Measurements from ENCODE around the gene AQP7.
"Not testable (repeated sequence)": the region's sequence is repeated elsewhere in the genome, so short reads cannot be mapped to it uniquely, and the experiment has no call there.

Gene AQP7

DNA sequence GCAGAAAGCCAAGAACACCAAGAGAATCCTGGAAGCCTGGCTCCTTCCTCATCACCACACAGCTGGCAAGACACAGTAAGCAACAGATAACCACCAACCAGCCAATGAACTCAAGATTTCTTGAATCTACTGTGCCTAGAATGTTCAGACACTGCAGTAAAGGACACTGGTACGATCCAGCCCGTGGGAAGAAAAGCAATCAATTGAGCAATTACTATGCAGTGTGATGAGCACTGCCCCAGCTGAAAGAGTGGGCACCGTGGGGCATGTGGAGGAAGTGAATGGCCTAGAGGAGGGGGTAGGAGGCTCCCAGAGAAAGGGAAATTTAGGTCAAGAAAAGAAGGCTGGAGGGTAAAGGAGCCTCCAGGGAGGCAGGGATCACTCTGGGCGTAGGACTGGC lies 4.6 kb downstream of the AQP7 start:
- H3K36me3 ChIP-seq (ENCODE audit: control insufficient read depth in 4 of 4, insufficient read depth in 4 of 4, low read length in 3 of 4); POLR2A ChIA-PET; H3K4me1 ChIP-seq (ENCODE audit: control extremely low read depth in 1 of 4, control insufficient read depth in 4 of 4, insufficient read depth in 4 of 4, low read length in 3 of 4); H3K9me3 ChIP-seq (ENCODE audit: control extremely low read depth in 1 of 5, control insufficient read depth in 4 of 5, insufficient read depth in 2 of 5, low read depth in 1 of 5, low read length in 4 of 5); H3K27me3 ChIP-seq (replicated peaks in 2 of 5; ENCODE audit: control insufficient read depth in 4 of 5, insufficient read depth in 5 of 5, low read length in 4 of 5); H3K27ac ChIP-seq (ENCODE audit: insufficient read depth in 1 of 2, low read depth in 1 of 2, low read length in 2 of 2, poor library complexity in 1 of 2, severe bottlenecking in 2 of 2); DNase-seq; H3K4me3 ChIP-seq (ENCODE audit: control insufficient read depth in 1 of 7, extremely low read depth in 1 of 7, insufficient read depth in 4 of 7, low read depth in 2 of 7, low read length in 6 of 7): not testable (repeated sequence)
- WGBS (ENCODE audit: insufficient coverage): no CpG with 5 or more reads among the region's 4 CpGs
- CTCF ChIA-PET: interaction anchor here (1.2 to 1.4 kb wide), 2 partner anchors 17 to 51 kb away, joined by 3 to 4 read pairs; no protein-coding TSS in a partner anchor

- H3K4me1 ChIP-seq (ENCODE audit: control extremely low read depth in 1 of 4, control insufficient read depth in 4 of 4, insufficient read depth in 4 of 4, low read length in 3 of 4); H3K36me3 ChIP-seq (ENCODE audit: control insufficient read depth in 4 of 4, insufficient read depth in 4 of 4, low read length in 3 of 4); DNase-seq; H3K9me3 ChIP-seq (ENCODE audit: control extremely low read depth in 1 of 5, control insufficient read depth in 4 of 5, insufficient read depth in 2 of 5, low read depth in 1 of 5, low read length in 4 of 5); POLR2A ChIA-PET; H3K27ac ChIP-seq (ENCODE audit: insufficient read depth in 1 of 2, low read depth in 1 of 2, low read length in 2 of 2, poor library complexity in 1 of 2, severe bottlenecking in 2 of 2); H3K4me3 ChIP-seq (ENCODE audit: control insufficient read depth in 1 of 7, extremely low read depth in 1 of 7, insufficient read depth in 4 of 7, low read depth in 2 of 7, low read length in 6 of 7); H3K27me3 ChIP-seq (replicated peaks in 2 of 5; ENCODE audit: control insufficient read depth in 4 of 5, insufficient read depth in 5 of 5, low read length in 4 of 5): not testable (repeated sequence)
- WGBS (ENCODE audit: insufficient coverage): 98% methylated on average over 11 of the region's 15 CpGs
- CTCF ChIA-PET: interaction anchor here (2.1 kb wide), 1 partner anchor 21 kb away, joined by 11 read pairs; no protein-coding TSS in a partner anchor
Observed at GRCh38 chr9:33395159-33395879, 7.0 kb downstream of the AQP7 start.

- POLR2A ChIA-PET; H3K27ac ChIP-seq (ENCODE audit: insufficient read depth in 1 of 2, low read depth in 1 of 2, low read length in 2 of 2, poor library complexity in 1 of 2, severe bottlenecking in 2 of 2); H3K9me3 ChIP-seq (ENCODE audit: control extremely low read depth in 1 of 5, control insufficient read depth in 4 of 5, insufficient read depth in 2 of 5, low read depth in 1 of 5, low read length in 4 of 5); H3K4me3 ChIP-seq (ENCODE audit: control insufficient read depth in 1 of 7, extremely low read depth in 1 of 7, insufficient read depth in 4 of 7, low read depth in 2 of 7, low read length in 6 of 7); H3K36me3 ChIP-seq (ENCODE audit: control insufficient read depth in 4 of 4, insufficient read depth in 4 of 4, low read length in 3 of 4); H3K27me3 ChIP-seq (replicated peaks in 2 of 5; ENCODE audit: control insufficient read depth in 4 of 5, insufficient read depth in 5 of 5, low read length in 4 of 5); H3K4me1 ChIP-seq (ENCODE audit: control extremely low read depth in 1 of 4, control insufficient read depth in 4 of 4, insufficient read depth in 4 of 4, low read length in 3 of 4); DNase-seq: not testable (repeated sequence)
- CTCF ChIA-PET: interaction anchor here (2.1 kb wide), 1 partner anchor 19 kb away, joined by 11 read pairs; no protein-coding TSS in a partner anchor
- whole genome bisulfite sequencing (ENCODE audit: insufficient coverage): 67% methylated on average over 3 of the region's 3 CpGs
Observed at GRCh38 chr9:33393986-33394385, 8.4 kb downstream of the AQP7 start.

- no peak overlapping the region for H3K27ac ChIP-seq (ENCODE audit: insufficient read depth in 1 of 2, low read depth in 1 of 2, low read length in 2 of 2, poor library complexity in 1 of 2, severe bottlenecking in 2 of 2)
- no peaks in the 10 kb centered on the region for H3K27me3 ChIP-seq (replicated peaks in 2 of 5; ENCODE audit: control insufficient read depth in 4 of 5, insufficient read depth in 5 of 5, low read length in 4 of 5)
- H3K36me3 ChIP-seq (ENCODE audit: control insufficient read depth in 4 of 4, insufficient read depth in 4 of 4, low read length in 3 of 4): no peaks in the 10 kb centered on the region
- H3K4me3 ChIP-seq (ENCODE audit: control insufficient read depth in 1 of 7, extremely low read depth in 1 of 7, insufficient read depth in 4 of 7, low read depth in 2 of 7, low read length in 6 of 7): no peak overlapping the region
- ChIA-PET CTCF (interaction anchor here (2.1 kb wide), 1 partner anchor 19 kb away, joined by 11 read pairs; no protein-coding TSS in a partner anchor), POLR2A (no interaction called here)
- DNase-seq: no peak
- 93% methylated on average over 9 of the region's 11 CpGs for WGBS (ENCODE audit: insufficient coverage)
- no peaks in the 10 kb centered on the region for H3K4me1 ChIP-seq (ENCODE audit: control extremely low read depth in 1 of 4, control insufficient read depth in 4 of 4, insufficient read depth in 4 of 4, low read length in 3 of 4)
- H3K9me3 ChIP-seq (ENCODE audit: control extremely low read depth in 1 of 5, control insufficient read depth in 4 of 5, insufficient read depth in 2 of 5, low read depth in 1 of 5, low read length in 4 of 5): no peaks in the 10 kb centered on the region
Observed at GRCh38 chr9:33393581-33393980, 8.8 kb downstream of the AQP7 start.

GRCh38 chr9:33392591-33393021 lies 9.8 kb downstream of the AQP7 start:
- CTCF ChIA-PET: interaction anchor here (1.0 kb wide), 1 partner anchor 55 kb away, joined by 3 read pairs; the partner anchor contains the start of gene AQP3

GRCh38 chr9:33391111-33391771 lies 11.1 kb downstream of the AQP7 start:
- WGBS (ENCODE audit: insufficient coverage): 86% methylated on average over 2 of the region's 9 CpGs
- POLR2A ChIA-PET; H3K9me3 ChIP-seq (ENCODE audit: control extremely low read depth in 1 of 5, control insufficient read depth in 4 of 5, insufficient read depth in 2 of 5, low read depth in 1 of 5, low read length in 4 of 5); H3K4me3 ChIP-seq (ENCODE audit: control insufficient read depth in 1 of 7, extremely low read depth in 1 of 7, insufficient read depth in 4 of 7, low read depth in 2 of 7, low read length in 6 of 7); H3K36me3 ChIP-seq (ENCODE audit: control insufficient read depth in 4 of 4, insufficient read depth in 4 of 4, low read length in 3 of 4); H3K27me3 ChIP-seq (replicated peaks in 2 of 5; ENCODE audit: control insufficient read depth in 4 of 5, insufficient read depth in 5 of 5, low read length in 4 of 5); H3K27ac ChIP-seq (ENCODE audit: insufficient read depth in 1 of 2, low read depth in 1 of 2, low read length in 2 of 2, poor library complexity in 1 of 2, severe bottlenecking in 2 of 2); H3K4me1 ChIP-seq (ENCODE audit: control extremely low read depth in 1 of 4, control insufficient read depth in 4 of 4, insufficient read depth in 4 of 4, low read length in 3 of 4): not testable (repeated sequence)
- CTCF ChIA-PET: interaction anchor here (1.2 to 2.1 kb wide), 2 partner anchors 13 to 15 kb away, joined by 3 to 6 read pairs; no protein-coding TSS in a partner anchor
- peak in 1 of 3 donors; percentile 17 for DNase-seq

More at GRCh38 chr9:33392591-33393021, 9.8 kb downstream of the AQP7 start:
- H3K4me1 ChIP-seq (ENCODE audit: control extremely low read depth in 1 of 4, control insufficient read depth in 4 of 4, insufficient read depth in 4 of 4, low read length in 3 of 4); POLR2A ChIA-PET; H3K27me3 ChIP-seq (replicated peaks in 2 of 5; ENCODE audit: control insufficient read depth in 4 of 5, insufficient read depth in 5 of 5, low read length in 4 of 5); H3K36me3 ChIP-seq (ENCODE audit: control insufficient read depth in 4 of 4, insufficient read depth in 4 of 4, low read length in 3 of 4); DNase-seq; H3K9me3 ChIP-seq (ENCODE audit: control extremely low read depth in 1 of 5, control insufficient read depth in 4 of 5, insufficient read depth in 2 of 5, low read depth in 1 of 5, low read length in 4 of 5); H3K4me3 ChIP-seq (ENCODE audit: control insufficient read depth in 1 of 7, extremely low read depth in 1 of 7, insufficient read depth in 4 of 7, low read depth in 2 of 7, low read length in 6 of 7); H3K27ac ChIP-seq (ENCODE audit: insufficient read depth in 1 of 2, low read depth in 1 of 2, low read length in 2 of 2, poor library complexity in 1 of 2, severe bottlenecking in 2 of 2): not testable (repeated sequence)
- 92% methylated on average over 6 of the region's 7 CpGs for WGBS (ENCODE audit: insufficient coverage)
